ENCODE measurements around the gene UBE2V1.
"Not testable (repeated sequence)": the region's sequence is repeated elsewhere in the genome, so short reads cannot be mapped to it uniquely, and the experiment has no call there.

The UBE2V1 gene

DNA sequence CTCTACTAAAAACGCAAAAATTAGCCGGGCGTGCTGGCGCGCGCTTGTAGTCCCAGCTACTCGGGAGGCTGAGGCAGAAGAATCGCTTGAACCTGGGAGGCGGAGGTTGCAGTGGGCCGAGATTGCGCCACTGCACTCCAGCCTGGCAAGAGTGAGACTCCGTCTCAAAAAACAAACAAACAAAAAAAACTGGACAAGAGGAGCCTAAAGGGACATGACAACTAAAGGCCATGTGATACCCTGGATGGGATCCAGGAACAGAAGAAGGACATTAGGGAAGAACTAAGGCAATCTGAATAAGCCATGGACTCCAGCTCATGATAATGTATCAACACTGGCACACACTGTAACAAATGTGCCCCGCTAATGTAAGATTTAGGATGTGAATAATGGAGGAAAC is 24.8 kb upstream of the UBE2V1 start:
- DNase-seq (ENCODE audit: low read depth in 2 of 2): not testable (repeated sequence)

DNA sequence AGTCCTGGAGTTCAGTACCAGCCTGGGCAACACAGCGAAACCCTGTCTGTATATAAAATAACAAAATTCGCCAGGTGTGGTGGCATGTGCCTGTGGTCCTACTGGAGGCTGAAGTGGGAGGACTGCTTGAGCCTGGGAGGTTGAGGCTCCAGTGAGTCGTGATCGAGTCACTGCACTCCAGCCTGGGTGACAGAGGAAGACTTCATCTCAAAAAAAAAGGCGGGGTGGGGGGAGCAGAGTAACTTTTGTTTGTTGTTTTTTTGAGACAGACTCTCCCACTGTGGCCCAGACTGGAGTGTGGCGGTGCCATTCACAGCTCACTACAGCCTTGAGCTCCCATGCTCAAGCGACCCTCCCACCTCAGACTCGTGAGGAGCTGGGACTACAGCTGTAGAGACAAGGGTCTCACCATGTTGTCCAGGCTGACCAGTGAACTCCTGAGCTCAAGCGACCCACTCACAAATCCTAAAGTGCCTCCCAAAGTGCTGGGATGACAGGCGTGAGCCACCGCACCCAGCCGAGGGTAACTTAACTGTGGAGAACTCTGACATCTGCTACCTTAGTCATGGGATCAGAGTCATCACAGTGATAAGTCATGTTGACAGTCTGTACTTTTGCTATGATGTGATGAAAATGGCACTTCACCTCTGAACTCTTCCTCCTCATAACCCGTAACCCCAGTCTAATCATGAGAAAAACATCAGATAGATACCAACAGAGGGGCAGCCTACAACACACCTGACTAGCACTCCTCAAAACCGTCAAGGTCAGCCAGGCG is 24.1 kb upstream of the UBE2V1 start:
- DNase-seq (ENCODE audit: low read depth in 2 of 2): no peak

- DNase-seq (ENCODE audit: low read depth in 2 of 2): not testable (repeated sequence)
These were observed 22.2 kb upstream of the UBE2V1 start for GRCh38 chr20:50135157-50135556.

GRCh38 chr20:50133474-50134217 is 20.7 kb upstream of the UBE2V1 start:
- DNase-seq (ENCODE audit: low read depth in 2 of 2): no peak

DNA sequence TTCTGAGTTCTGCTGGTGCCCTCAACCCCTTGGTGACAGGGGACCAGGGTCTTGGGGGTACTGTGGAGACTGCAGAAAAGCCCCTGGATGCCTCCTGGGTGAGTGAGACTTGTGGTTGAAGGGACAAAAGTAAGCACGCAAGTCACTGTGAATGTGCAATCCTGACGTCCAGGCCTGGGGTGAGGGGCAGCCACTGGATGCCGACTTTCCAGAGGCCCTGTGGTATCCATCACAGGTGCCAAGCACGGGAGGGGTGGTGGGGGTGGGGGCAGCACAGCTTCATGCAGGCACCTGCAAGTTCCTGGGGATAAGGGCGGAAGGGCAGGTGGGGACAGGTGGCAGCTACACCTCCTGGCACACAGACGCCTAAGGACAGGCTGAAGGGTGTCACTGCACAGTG is 20.1 kb upstream of the UBE2V1 start:
- no peak for DNase-seq (ENCODE audit: low read depth in 2 of 2)

DNA sequence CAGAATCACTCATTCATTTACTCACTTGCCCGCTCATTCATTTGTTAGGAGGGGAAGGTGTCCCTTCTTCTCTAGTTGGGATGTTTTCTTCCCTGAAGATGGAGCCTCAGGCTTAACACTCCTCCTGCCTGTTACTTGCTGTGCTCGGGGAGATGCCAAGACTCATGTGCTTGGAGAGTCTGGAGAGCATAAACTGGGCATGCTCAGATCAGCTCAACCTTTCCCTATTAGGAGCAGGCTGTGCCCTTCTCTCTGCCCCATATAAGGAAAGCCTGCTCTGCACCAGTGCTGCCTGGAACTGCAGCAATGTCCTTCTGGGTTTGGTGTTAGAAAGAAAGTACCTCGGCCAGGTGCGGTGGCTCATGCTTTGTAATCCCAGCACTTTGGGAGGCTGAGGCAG is 18.0 kb upstream of the UBE2V1 start:
- no peak for DNase-seq (ENCODE audit: low read depth in 2 of 2)

- no peak for DNase-seq (ENCODE audit: low read depth in 2 of 2)
These were observed 17.4 kb upstream of the UBE2V1 start for GRCh38 chr20:50130356-50130723.

DNA sequence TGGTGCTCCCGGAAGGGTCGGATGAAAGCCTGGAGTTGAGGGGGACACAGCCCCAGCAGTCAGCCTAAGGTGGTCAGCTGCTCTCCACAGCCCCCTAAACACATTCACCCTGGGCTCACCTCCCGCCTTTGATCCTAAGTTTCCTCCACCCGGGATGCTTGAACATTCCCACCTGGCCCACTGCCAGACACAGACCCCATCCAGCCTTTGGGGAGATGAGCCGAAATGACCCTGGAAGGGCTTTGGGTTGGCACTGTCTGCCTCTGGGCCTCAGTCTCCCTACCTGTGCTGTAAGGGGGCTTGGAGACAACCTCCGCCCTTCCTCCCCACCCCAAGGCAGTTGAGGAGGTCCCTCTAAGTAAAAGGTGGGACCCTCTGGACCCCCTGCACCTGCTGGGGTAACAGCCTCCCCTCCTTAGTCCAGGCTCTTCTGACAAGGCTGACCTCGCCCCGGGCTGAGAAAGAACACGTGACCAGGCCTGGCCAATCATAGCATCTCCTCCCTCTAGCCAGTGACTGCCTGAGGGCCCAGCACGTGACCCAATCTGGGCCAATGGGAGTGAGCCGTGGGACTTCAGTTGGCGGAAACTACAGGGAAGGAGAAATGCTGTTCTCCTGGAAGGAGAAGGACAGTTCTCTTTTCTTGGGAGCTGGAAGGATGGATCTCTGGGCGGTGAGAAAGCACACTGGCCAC is 16.9 kb upstream of the UBE2V1 start:
- DNase-seq (ENCODE audit: low read depth in 2 of 2): no peak

DNA sequence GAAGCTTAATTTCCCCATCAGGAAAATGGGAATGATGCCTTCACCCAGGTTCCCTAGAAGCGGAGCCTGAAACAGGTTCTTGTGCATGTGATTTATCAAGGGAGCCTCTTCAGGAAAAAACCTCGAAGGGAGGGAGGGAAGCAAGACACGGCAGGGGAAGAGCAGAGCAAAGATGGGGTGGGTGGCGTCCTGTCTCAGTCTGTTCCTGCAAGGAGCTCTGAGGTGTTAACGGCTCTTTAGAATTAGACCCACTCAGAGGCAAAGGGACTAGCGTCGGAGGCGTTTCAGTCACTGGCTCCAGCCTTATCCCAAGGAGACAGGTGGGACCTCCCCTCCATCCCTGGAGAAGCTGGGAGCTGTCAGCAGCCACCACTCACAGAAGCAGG is 15.6 kb upstream of the UBE2V1 start:
- no peak for DNase-seq (ENCODE audit: low read depth in 2 of 2)

GRCh38 chr20:50127587-50128519 is 14.9 kb upstream of the UBE2V1 start:
- no peak for DNase-seq (ENCODE audit: low read depth in 2 of 2)

- no peak for DNase-seq (ENCODE audit: low read depth in 2 of 2)
These were observed 13.7 kb upstream of the UBE2V1 start for GRCh38 chr20:50126662-50127061.

DNA sequence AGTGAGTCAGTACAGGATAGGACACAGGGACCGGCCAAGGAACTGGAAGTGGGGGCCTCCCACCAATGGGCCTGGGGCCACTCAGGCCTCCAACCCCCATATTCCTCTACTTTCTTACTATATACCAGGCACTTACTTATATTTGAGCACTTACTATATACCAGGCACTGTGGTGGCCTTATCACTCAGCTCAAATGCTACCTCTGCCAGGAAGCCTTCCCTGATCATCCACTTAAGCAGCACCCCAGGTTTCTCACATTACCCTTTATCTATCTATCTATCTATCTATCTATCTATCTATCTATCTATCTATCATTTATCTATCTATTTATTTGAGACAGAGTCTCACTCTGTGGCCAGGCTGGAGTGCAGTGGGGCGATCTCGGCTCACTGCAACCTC is 12.3 kb upstream of the UBE2V1 start:
- no peak for DNase-seq (ENCODE audit: low read depth in 2 of 2)

DNA sequence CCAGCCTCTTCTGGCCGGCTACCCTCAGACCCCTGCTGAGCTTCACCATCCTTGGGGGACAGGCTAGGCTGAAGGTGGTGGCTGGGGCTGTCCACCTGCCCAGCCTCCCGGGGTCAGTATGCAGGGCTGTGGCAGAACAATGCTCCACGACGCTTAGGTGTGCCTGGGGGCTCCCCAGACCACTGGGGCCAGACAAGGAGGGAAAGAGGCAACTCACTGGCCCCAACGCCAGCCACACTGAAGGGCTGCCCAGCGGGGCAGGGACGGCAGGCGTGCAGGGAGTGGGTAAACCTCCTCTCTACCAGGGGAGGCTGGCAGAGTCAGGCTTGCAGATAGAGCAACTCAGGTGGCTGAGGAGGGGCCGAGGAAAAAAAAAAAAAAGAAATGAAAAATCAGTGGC is 11.5 kb upstream of the UBE2V1 start:
- DNase-seq (ENCODE audit: low read depth in 2 of 2): no peak

GRCh38 chr20:50123418-50123817 is 10.5 kb upstream of the UBE2V1 start:
- no peak for DNase-seq (ENCODE audit: low read depth in 2 of 2)

- DNase-seq (ENCODE audit: low read depth in 2 of 2): no peak
These were observed 9.8 kb upstream of the UBE2V1 start for GRCh38 chr20:50122763-50123162.

- no peak for DNase-seq (ENCODE audit: low read depth in 2 of 2)
These were observed 8.9 kb upstream of the UBE2V1 start for GRCh38 chr20:50121858-50122271.

GRCh38 chr20:50120935-50121693 is 8.2 kb upstream of the UBE2V1 start:
- peak; percentile 31 to 32 for DNase-seq (ENCODE audit: low read depth in 2 of 2)

DNA sequence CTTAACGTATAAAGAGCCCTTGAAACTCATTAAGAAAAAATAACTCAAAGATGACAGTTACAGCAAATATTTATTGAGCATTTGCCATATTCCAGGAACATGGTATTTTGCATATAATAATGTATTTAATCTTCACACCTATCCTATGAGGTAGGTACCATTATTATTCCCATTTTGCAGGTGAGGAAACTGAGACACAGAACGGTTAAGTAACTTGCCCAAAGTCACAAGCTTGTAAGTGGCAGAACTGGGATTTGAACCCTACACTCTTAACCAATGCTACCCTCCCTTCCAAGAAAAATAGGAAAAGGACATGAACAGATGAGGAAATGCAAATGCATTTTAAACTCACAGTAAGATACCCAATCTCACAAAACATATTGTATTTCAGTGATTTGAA is 5.3 kb upstream of the UBE2V1 start:
- DNase-seq (ENCODE audit: low read depth in 2 of 2): no peak

DNA sequence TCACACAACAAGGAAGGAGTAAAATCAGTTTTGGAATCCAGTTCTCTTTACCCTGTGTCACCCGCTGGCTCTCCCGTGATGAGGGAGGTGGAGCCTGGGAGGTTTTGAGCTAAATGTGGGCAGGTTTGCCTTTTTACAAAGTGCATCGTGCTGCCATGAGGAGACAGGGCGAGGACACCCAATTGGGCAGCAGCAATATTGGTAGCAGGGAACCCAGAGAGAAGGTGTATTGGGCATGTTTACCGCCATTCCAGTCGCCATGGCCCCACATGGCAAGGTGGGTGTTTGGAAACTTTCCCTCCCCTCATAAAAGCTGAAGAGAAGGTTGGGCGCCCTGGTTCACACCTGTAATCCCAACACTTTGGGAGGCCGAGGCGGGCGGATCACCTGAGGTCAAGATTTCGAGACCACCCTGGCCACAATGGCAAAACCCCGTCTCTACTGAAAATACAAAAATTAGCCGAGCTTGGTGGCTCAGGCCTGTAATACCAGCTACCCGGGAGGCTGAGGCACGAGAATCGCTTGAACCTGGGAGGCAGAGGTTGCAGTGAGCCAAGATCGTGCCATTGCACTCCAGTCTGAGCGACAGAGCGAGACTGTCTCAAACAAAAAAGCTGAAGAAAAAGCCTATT is 3.5 kb upstream of the UBE2V1 start:
- DNase-seq (ENCODE audit: low read depth in 2 of 2): no peak

- DNase-seq (ENCODE audit: low read depth in 2 of 2): peak; percentile 68 to 76
These were observed 2.8 kb upstream of the UBE2V1 start for GRCh38 chr20:50115591-50116367.
